Calu3 (cell line): ENCODE measurements around the gene FDXR. TPM values are rescaled to one million over a fixed set of nuclear protein-coding genes. Genes with fewer than 3 reads are reported as not detected.
A peak's percentile ranks its signal among the peaks of the same experiment; 100 is the strongest.

ENCODE experiments used
- BruUV-seq: library from RNA; stranded (reverse); fragments of 400-500 nt; replicated peaks from 2 replicates; lab custom pipeline; 2021; lab: Mats Ljungman, UMichigan
- CTCF ChIA-PET: fragments of 300-600 bp; sonication (Branson Sonifier 250); formaldehyde crosslinking; loops from one replicate; lab custom pipeline; 2022; ENCODE audit warnings: antibody characterized with exemption; lab: Charles Lee
- DNase-seq: peaks from one replicate; pipeline ENCODE4 v3.0.0; 2022
- H3K27ac Mint-ChIP-seq: one replicate; pipeline ENCODE4 v1.8.0; 2022; ENCODE audit warnings: mixed read lengths; ENCODE audit not compliant: unreplicated experiment
- H3K27me3 Mint-ChIP-seq: one replicate; pipeline ENCODE4 v1.8.0; 2022; ENCODE audit warnings: mixed read lengths; ENCODE audit not compliant: unreplicated experiment
- H3K36me3 Mint-ChIP-seq: one replicate; pipeline ENCODE4 v1.8.0; 2022; ENCODE audit warnings: mild to moderate bottlenecking, moderate library complexity, mixed read lengths; ENCODE audit not compliant: insufficient read depth, unreplicated experiment
- H3K4me1 Mint-ChIP-seq: one replicate; pipeline ENCODE4 v1.8.0; 2022; ENCODE audit warnings: mild to moderate bottlenecking, low read depth, mixed read lengths; ENCODE audit not compliant: unreplicated experiment
- H3K4me3 Mint-ChIP-seq: one replicate; pipeline ENCODE4 v1.8.0; 2022; ENCODE audit warnings: mild to moderate bottlenecking, low read depth, moderate library complexity, mixed read lengths; ENCODE audit not compliant: unreplicated experiment
- H3K9me3 Mint-ChIP-seq: one replicate; pipeline ENCODE4 v1.8.0; 2022; ENCODE audit warnings: low read depth, mixed read lengths; ENCODE audit not compliant: unreplicated experiment
- CTCF ChIP-seq: fragments of 200-600 bp; IDR thresholded peaks from one replicate; pipeline ENCODE4 v1.8.0; 2022; ENCODE audit warnings: antibody characterized with exemption; ENCODE audit not compliant: unreplicated experiment
- intact Hi-C: fragments of 100-400 bp; cut with micrococcal nuclease; formaldehyde crosslinking; loops from one replicate; pipeline ENCODE4 v1.10.0; 2022; ENCODE audit not compliant: unreplicated experiment
- total RNA-seq: library from RNA; stranded (reverse); gene quantifications from 2 replicates; pipeline ENCODE4 v1.2.3, GENCODE V29; 2022

FDXR gene
- total RNA-seq, 1 experiment from 2014 or later, result 8.4 TPM

- Mint-ChIP-seq H3K4me1 (peaks cover 7% of the 10 kb centered on the region), H3K36me3 (peaks cover 2% of the 10 kb centered on the region), H3K9me3 (peaks cover 4% of the 10 kb centered on the region), H3K27me3 (peaks cover 72% of the 10 kb centered on the region), H3K4me3 (peak within 1 kb of the TSS; percentile 14), H3K27ac (no peak within 1 kb of the TSS)
- BruUV-seq, result no TSS peak
- intact Hi-C loops, result loop anchor here (10.0 kb wide), 1 partner anchor 205 kb away; no protein-coding TSS in a partner anchor
- CTCF ChIA-PET, result interaction anchor here (1.1 kb wide), 2 partner anchors 13 to 114 kb away, joined by 3 read pairs; partner anchors contain the start of gene FDXR
- TF ChIP-seq CTCF, result peak; percentile 36
- no peak for DNase-seq
These were observed 13.2 kb downstream of the FDXR start, which contains the start of gene GRIN2C for GRCh38 chr17:74859459-74860228. TSS of gene GRIN2C (minus strand) at chr17:74859885. CDS start at chr17:74855092, 4,793 bp downstream.

GRCh38 chr17:74858672-74859458, 13.9 kb downstream of the FDXR start:
- Mint-ChIP-seq H3K36me3 (no peaks in the 10 kb centered on the region), H3K27me3 (peaks cover 80% of the 10 kb centered on the region), H3K9me3 (peaks cover 4% of the 10 kb centered on the region), H3K4me1 (peaks cover 7% of the 10 kb centered on the region), H3K4me3 (no peak overlapping the region), H3K27ac (no peak overlapping the region)
- no peak for TF ChIP-seq CTCF
- no peak for DNase-seq
- no TSS peak for BruUV-seq
- CTCF ChIA-PET, result interaction anchor here (1.0 to 1.2 kb wide), 2 partner anchors 68 to 82 kb away, joined by 3 to 5 read pairs; a partner anchor contains a TSS
- intact Hi-C loops, result no loop called here

GRCh38 chr17:74857191-74857590, 15.6 kb downstream of the FDXR start:
- no peak for TF ChIP-seq CTCF
- no peak overlapping the region for H3K27ac Mint-ChIP-seq
- no TSS peak for BruUV-seq
- no peaks in the 10 kb centered on the region for H3K36me3 Mint-ChIP-seq
- H3K4me1 Mint-ChIP-seq, result no peaks in the 10 kb centered on the region
- DNase-seq, result no peak
- H3K27me3 Mint-ChIP-seq, result peaks cover 92% of the 10 kb centered on the region
- H3K4me3 Mint-ChIP-seq, result no peak overlapping the region
- intact Hi-C loops, result no loop called here
- H3K9me3 Mint-ChIP-seq, result no peaks in the 10 kb centered on the region
- CTCF ChIA-PET, result no interaction called here

GRCh38 chr17:74856112-74856511, 16.7 kb downstream of the FDXR start:
- TF ChIP-seq CTCF, result no peak
- intact Hi-C loops, result no loop called here
- DNase-seq, result no peak
- Mint-ChIP-seq H3K27ac (no peak overlapping the region), H3K36me3 (no peaks in the 10 kb centered on the region), H3K4me1 (no peaks in the 10 kb centered on the region), H3K4me3 (no peak overlapping the region), H3K27me3 (peaks cover 92% of the 10 kb centered on the region), H3K9me3 (no peaks in the 10 kb centered on the region)
- CTCF ChIA-PET, result interaction anchor here (0.5 kb wide), 1 partner anchor 14 kb away, joined by 3 read pairs; no protein-coding TSS in a partner anchor
- BruUV-seq, result no TSS peak
